DND-41 (cell line): Measurements from ENCODE around the gene NTN1.

Source experiments
- EZH2 ChIP-seq: IDR thresholded peaks from 3 replicates; pipeline ENCODE4 v1.6.1; 2012; ENCODE audit warnings: borderline replicate concordance, low read depth, mild to moderate bottlenecking, moderate library complexity, low read length, inconsistent platforms; ENCODE audit not compliant: severe bottlenecking
- TF ChIP-seq, protein P1 (sequence below): IDR thresholded peaks from 2 replicates; pipeline ENCODE4 v1.5.1; 2012; ENCODE audit warnings: borderline replicate concordance, low read length, moderate library complexity, mild to moderate bottlenecking; ENCODE audit not compliant: poor library complexity, severe bottlenecking; ENCODE audit errors: extremely low read depth

DNA sequence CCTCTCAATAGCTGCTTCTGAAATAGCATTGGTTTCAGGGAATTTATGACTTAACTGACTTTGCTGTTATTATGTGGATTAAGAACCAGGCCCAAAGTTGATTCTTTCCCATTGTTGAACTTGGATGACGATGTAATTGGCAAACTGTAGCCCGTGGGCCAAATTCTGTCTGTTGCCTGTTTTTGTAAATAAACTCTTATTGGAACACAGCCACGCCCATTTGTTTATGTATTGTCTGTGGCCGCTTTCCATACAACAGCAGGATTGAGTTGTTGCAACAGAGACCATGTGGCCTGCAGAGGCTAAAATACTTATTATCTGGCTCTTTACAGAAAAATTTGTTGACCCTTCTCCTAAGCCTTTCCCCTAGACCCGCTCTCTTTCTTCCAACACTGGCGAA, 31.6 kb downstream of the NTN1 start:
- TF ChIP-seq, protein P1, sequence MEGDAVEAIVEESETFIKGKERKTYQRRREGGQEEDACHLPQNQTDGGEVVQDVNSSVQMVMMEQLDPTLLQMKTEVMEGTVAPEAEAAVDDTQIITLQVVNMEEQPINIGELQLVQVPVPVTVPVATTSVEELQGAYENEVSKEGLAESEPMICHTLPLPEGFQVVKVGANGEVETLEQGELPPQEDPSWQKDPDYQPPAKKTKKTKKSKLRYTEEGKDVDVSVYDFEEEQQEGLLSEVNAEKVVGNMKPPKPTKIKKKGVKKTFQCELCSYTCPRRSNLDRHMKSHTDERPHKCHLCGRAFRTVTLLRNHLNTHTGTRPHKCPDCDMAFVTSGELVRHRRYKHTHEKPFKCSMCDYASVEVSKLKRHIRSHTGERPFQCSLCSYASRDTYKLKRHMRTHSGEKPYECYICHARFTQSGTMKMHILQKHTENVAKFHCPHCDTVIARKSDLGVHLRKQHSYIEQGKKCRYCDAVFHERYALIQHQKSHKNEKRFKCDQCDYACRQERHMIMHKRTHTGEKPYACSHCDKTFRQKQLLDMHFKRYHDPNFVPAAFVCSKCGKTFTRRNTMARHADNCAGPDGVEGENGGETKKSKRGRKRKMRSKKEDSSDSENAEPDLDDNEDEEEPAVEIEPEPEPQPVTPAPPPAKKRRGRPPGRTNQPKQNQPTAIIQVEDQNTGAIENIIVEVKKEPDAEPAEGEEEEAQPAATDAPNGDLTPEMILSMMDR, result no peak
- TF ChIP-seq EZH2, result no peak
